Measurements from ENCODE around the gene TUBGCP2. TPM values are rescaled to one million over a fixed set of nuclear protein-coding genes. Genes with fewer than 3 reads are reported as not detected.

Gene TUBGCP2
- total RNA-seq, 1 donor from 2014 or later = 56.2 TPM

DNA sequence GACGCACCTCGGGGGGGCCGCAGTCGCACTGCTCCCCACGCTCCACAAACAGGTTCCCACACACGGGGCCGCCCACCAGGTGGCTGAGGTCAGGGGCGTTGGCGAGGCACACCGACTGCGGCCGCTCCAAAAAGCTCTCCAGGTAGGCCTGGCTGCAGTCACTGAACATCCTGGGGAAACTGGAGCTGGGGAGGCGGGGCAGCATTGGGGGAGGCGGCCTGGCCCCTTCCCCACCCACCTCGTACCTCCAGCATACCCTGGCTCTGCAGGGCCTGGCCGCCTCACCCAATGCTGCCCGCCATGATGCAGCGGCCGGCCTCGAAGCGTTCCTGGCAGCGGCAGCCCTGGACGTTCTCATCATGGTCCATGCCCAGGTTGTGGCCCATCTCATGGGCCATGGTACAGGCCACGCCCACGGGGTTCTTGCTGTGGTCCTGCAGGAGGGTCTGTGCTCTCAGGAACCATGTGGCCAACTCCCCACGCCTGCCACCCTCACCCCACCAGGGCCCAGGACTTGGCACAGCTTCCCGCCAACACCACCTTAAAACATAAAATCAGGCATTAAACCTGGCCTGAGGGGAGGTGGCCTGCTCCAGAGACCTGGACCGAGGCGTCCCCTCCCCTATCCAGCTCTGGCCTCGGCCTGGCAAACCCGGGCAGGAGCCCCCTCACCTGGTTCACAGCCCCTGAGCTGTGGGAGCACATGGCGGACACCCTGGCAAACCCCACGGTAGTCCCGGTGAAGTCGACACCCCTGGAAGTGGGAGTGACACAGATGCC, 37.0 kb downstream of the TUBGCP2 start:
- H3K4me1 Mint-ChIP-seq (ENCODE audit: low read depth, unreplicated experiment) = no peaks in the 10 kb centered on the region
- Histone ChIP-seq H3K79me2 (ENCODE audit: insufficient read depth, low read length) (no peaks in the 10 kb centered on the region), H3K4me2 (ENCODE audit: low read length) (no peak overlapping the region), H3K4me1 (ENCODE audit: insufficient read depth, low read length) (peaks cover 6% of the 10 kb centered on the region), H3K27ac (ENCODE audit: low read depth, low read length) (no peak overlapping the region), H3K9me3 (ENCODE audit: insufficient read depth, low read depth, low read length) (no peaks in the 10 kb centered on the region), H3K36me3 (ENCODE audit: insufficient read depth, low read length) (no peaks in the 10 kb centered on the region), H4K20me1 (ENCODE audit: insufficient read depth, low read length) (peaks cover 5% of the 10 kb centered on the region), H3K9ac (ENCODE audit: low read length) (no peak overlapping the region), H3K27me3 (ENCODE audit: insufficient read depth, low read length) (peaks cover 3% of the 10 kb centered on the region), H3K4me3 (ENCODE audit: insufficient read depth, low read depth, low read length) (no peak overlapping the region), H2AFZ (ENCODE audit: low read depth, low read length) (no peak overlapping the region)
- no peak overlapping the region for H3K27ac Mint-ChIP-seq (ENCODE audit: unreplicated experiment)
- no peaks in the 10 kb centered on the region for H3K9me3 Mint-ChIP-seq (ENCODE audit: unreplicated experiment)
- DNase-seq (ENCODE audit: low read depth) (no peak), FAIRE-seq (no peak)
- H3K36me3 Mint-ChIP-seq (ENCODE audit: low read depth, unreplicated experiment) = no peaks in the 10 kb centered on the region
- peaks cover 4% of the 10 kb centered on the region for H3K27me3 Mint-ChIP-seq (ENCODE audit: low read depth, unreplicated experiment)
- H3K4me3 Mint-ChIP-seq (ENCODE audit: unreplicated experiment) = no peak overlapping the region
- no peak for TF ChIP-seq EZH2 (IDR thresholded peaks at IDR 0.05; ENCODE audit: insufficient read depth, low read length)
- TF ChIP-seq, protein P1, sequence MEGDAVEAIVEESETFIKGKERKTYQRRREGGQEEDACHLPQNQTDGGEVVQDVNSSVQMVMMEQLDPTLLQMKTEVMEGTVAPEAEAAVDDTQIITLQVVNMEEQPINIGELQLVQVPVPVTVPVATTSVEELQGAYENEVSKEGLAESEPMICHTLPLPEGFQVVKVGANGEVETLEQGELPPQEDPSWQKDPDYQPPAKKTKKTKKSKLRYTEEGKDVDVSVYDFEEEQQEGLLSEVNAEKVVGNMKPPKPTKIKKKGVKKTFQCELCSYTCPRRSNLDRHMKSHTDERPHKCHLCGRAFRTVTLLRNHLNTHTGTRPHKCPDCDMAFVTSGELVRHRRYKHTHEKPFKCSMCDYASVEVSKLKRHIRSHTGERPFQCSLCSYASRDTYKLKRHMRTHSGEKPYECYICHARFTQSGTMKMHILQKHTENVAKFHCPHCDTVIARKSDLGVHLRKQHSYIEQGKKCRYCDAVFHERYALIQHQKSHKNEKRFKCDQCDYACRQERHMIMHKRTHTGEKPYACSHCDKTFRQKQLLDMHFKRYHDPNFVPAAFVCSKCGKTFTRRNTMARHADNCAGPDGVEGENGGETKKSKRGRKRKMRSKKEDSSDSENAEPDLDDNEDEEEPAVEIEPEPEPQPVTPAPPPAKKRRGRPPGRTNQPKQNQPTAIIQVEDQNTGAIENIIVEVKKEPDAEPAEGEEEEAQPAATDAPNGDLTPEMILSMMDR (IDR thresholded peaks at IDR 0.05; ENCODE audit: insufficient read depth, low read depth, low read length) = no peak

DNA sequence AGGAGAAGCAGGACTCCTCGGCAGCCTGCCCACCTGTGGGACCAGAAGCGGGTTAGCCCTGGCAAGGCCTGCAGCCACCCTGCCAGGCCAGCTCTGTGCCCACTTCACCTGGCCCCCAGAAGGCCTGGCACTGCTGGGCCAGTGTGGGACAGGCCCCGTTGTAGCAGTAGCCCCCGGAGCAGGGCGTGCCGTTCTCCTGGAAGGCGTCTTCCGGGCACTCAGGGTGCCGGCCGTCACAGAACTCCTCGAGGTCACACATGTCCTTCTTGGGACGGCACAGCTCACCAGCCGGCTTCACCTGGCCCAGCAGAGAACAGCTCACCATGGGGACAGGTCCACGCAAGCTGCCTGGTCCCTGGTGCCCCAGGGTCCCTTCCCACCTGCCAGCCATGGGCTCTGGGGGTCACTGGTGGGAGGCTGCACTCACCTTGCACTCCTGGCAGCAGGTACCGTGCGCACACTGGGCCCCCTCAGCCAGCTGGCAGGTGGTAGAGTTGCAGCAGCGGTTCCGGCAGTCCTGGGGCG, 37.8 kb downstream of the TUBGCP2 start:
- Mint-ChIP-seq H3K4me3 (ENCODE audit: unreplicated experiment) (no peak overlapping the region), H3K36me3 (ENCODE audit: low read depth, unreplicated experiment) (no peaks in the 10 kb centered on the region), H3K4me1 (ENCODE audit: low read depth, unreplicated experiment) (no peaks in the 10 kb centered on the region), H3K27ac (ENCODE audit: unreplicated experiment) (no peak overlapping the region), H3K9me3 (ENCODE audit: unreplicated experiment) (no peaks in the 10 kb centered on the region), H3K27me3 (ENCODE audit: low read depth, unreplicated experiment) (peaks cover 6% of the 10 kb centered on the region)
- DNase-seq (ENCODE audit: low read depth) (no peak), FAIRE-seq (no peak)
- Histone ChIP-seq H3K9ac (ENCODE audit: low read length) (no peak overlapping the region), H4K20me1 (ENCODE audit: insufficient read depth, low read length) (peaks cover 1% of the 10 kb centered on the region), H3K27me3 (ENCODE audit: insufficient read depth, low read length) (peaks cover 1% of the 10 kb centered on the region), H2AFZ (ENCODE audit: low read depth, low read length) (no peak overlapping the region), H3K4me1 (ENCODE audit: insufficient read depth, low read length) (peaks cover 6% of the 10 kb centered on the region), H3K9me3 (ENCODE audit: insufficient read depth, low read depth, low read length) (no peaks in the 10 kb centered on the region), H3K4me3 (ENCODE audit: insufficient read depth, low read depth, low read length) (no peak overlapping the region), H3K36me3 (ENCODE audit: insufficient read depth, low read length) (no peaks in the 10 kb centered on the region), H3K79me2 (ENCODE audit: insufficient read depth, low read length) (no peaks in the 10 kb centered on the region), H3K4me2 (ENCODE audit: low read length) (no peak overlapping the region), H3K27ac (ENCODE audit: low read depth, low read length) (no peak overlapping the region)
- TF ChIP-seq EZH2 (IDR thresholded peaks at IDR 0.05; ENCODE audit: insufficient read depth, low read length) = no peak
- TF ChIP-seq, protein P1 (IDR thresholded peaks at IDR 0.05; ENCODE audit: insufficient read depth, low read depth, low read length) = no peak

DNA sequence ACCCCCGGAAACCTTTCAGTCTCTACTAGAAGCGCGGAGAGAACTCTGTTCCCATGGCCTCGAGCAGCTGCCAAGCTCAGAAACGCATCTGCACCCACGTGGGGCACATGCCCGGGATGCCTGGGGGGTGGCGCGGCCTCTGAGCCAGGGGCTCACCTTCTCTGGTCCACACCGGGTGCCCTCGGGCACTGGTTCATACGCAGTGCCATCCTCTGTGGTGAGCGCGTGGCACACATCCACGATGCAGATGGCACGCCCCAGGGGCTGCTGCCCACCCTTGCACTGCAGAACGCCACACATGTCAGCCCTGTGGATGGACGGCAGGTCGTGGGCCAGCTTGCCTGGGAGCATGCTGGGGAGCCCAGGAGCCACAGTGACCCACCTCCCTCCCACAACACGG, 38.5 kb downstream of the TUBGCP2 start:
- H3K36me3 ChIP-seq (ENCODE audit: insufficient read depth, low read length) = no peaks in the 10 kb centered on the region
- no peaks in the 10 kb centered on the region for H3K36me3 Mint-ChIP-seq (ENCODE audit: low read depth, unreplicated experiment)
- H3K27ac Mint-ChIP-seq (ENCODE audit: unreplicated experiment) = no peak overlapping the region
- FAIRE-seq = no peak
- no peak overlapping the region for H3K4me3 Mint-ChIP-seq (ENCODE audit: unreplicated experiment)
- no peak overlapping the region for H3K4me3 ChIP-seq (ENCODE audit: insufficient read depth, low read depth, low read length)
- H2AFZ ChIP-seq (ENCODE audit: low read depth, low read length) = no peak overlapping the region
- H3K4me1 Mint-ChIP-seq (ENCODE audit: low read depth, unreplicated experiment) = no peaks in the 10 kb centered on the region
- DNase-seq (ENCODE audit: low read depth) = no peak
- no peak overlapping the region for H3K4me2 ChIP-seq (ENCODE audit: low read length)
- H3K27me3 Mint-ChIP-seq (ENCODE audit: low read depth, unreplicated experiment) = peaks cover 10% of the 10 kb centered on the region
- no peak overlapping the region for H3K9ac ChIP-seq (ENCODE audit: low read length)
- H4K20me1 ChIP-seq (ENCODE audit: insufficient read depth, low read length) = no peaks in the 10 kb centered on the region
- TF ChIP-seq, protein P1 (IDR thresholded peaks at IDR 0.05; ENCODE audit: insufficient read depth, low read depth, low read length) = no peak
- no peak for TF ChIP-seq EZH2 (IDR thresholded peaks at IDR 0.05; ENCODE audit: insufficient read depth, low read length)
- peaks cover 6% of the 10 kb centered on the region for H3K4me1 ChIP-seq (ENCODE audit: insufficient read depth, low read length)
- H3K27me3 ChIP-seq (ENCODE audit: insufficient read depth, low read length) = no peaks in the 10 kb centered on the region
- no peak overlapping the region for H3K27ac ChIP-seq (ENCODE audit: low read depth, low read length)
- no peaks in the 10 kb centered on the region for H3K9me3 Mint-ChIP-seq (ENCODE audit: unreplicated experiment)
- H3K79me2 ChIP-seq (ENCODE audit: insufficient read depth, low read length) = no peaks in the 10 kb centered on the region
- no peaks in the 10 kb centered on the region for H3K9me3 ChIP-seq (ENCODE audit: insufficient read depth, low read depth, low read length)
